ENCODE data around the gene UTF1. TPM values are rescaled to one million over a fixed set of nuclear protein-coding genes. Genes with fewer than 3 reads are reported as not detected.

UTF1 gene
- total and polyA plus RNA-seq, 2 of the 8 experiments (the other 6 are each of a cell fraction or from before 2014, with no cell fraction given): 0.47 to 21.8 TPM

GRCh38 chr10:133280391-133281059, 50.5 kb downstream of the UTF1 start:
- H3K36me3 ChIP-seq (ENCODE audit: control insufficient read depth in 2 of 4, insufficient read depth in 4 of 4, low read length in 3 of 4): peaks cover 7 to 39% (median 21%) of the 10 kb centered on the region in 4 experiments
- no peak overlapping the region for H2BK5ac ChIP-seq (ENCODE audit: low read depth, low read length)
- H2AK5ac ChIP-seq (ENCODE audit: low read depth, low read length): no peak overlapping the region
- H3K23me2 ChIP-seq (ENCODE audit: low read depth, low read length): peaks cover 5% of the 10 kb centered on the region; the same call in 1 of the 2 replicates
- H3K4me2 ChIP-seq (ENCODE audit: insufficient read depth in 1 of 2, low read depth in 2 of 2, low read length in 2 of 2): no peak overlapping the region
- H3K4me3 ChIP-seq (ENCODE audit: extremely low read depth in 1 of 4, insufficient read depth in 2 of 4, low read depth in 3 of 4, low read length in 4 of 4): no peak overlapping the region
- no peak overlapping the region for H4K8ac ChIP-seq (ENCODE audit: extremely low read depth, insufficient read depth, low read length)
- H2AFZ ChIP-seq (ENCODE audit: low read length): no peak overlapping the region
- H3K79me2 ChIP-seq (ENCODE audit: control insufficient read depth in 1 of 2, insufficient read depth in 2 of 2, low read length in 2 of 2): no peaks in the 10 kb centered on the region
- H3K4me1 ChIP-seq (replicated peaks in 1 of 4; ENCODE audit: control insufficient read depth in 3 of 4, insufficient read depth in 4 of 4, low read length in 3 of 4): peaks cover 0 to 13% (median 7%) of the 10 kb centered on the region in 4 experiments; a peak in 5 of 7 replicates
- FAIRE-seq (no peak), DNase-seq (ENCODE audit: low read depth in 1 of 2, low spot score in 2 of 2) (no peak)
- H3K27me3 ChIP-seq (replicated peaks in 1 of 4; ENCODE audit: control insufficient read depth in 3 of 4, extremely low read depth in 1 of 4, insufficient read depth in 3 of 4, low read length in 3 of 4): peaks cover 0 to 7% (median 4%) of the 10 kb centered on the region in 4 experiments; a peak in 5 of 7 replicates
- no peak overlapping the region for H3K18ac ChIP-seq (ENCODE audit: extremely low read depth, low read length)
- no peak overlapping the region for H3K14ac ChIP-seq (ENCODE audit: insufficient read length)
- no peak overlapping the region for H2BK12ac ChIP-seq (ENCODE audit: low read depth, low read length)
- H2BK20ac ChIP-seq (ENCODE audit: low read length): no peak overlapping the region
- no peak overlapping the region for H3K56ac ChIP-seq (replicated peaks; ENCODE audit: insufficient read length, low read depth, low read length)
- H2BK120ac ChIP-seq (replicated peaks; ENCODE audit: low read depth, low read length): no peak overlapping the region
- no peaks in the 10 kb centered on the region for H3K9me3 ChIP-seq (ENCODE audit: insufficient read depth in 2 of 2, low read depth in 1 of 2, low read length in 1 of 2)
- H4K5ac ChIP-seq (ENCODE audit: insufficient read length, low read depth, low read length): no peak overlapping the region
- H3K4ac ChIP-seq (replicated peaks; ENCODE audit: insufficient read length, low read depth, low read length): no peak overlapping the region
- no peaks in the 10 kb centered on the region for H3K79me1 ChIP-seq (ENCODE audit: low read depth, low read length)
- peaks cover 0 to 10% of the 10 kb centered on the region in 2 experiments for H4K20me1 ChIP-seq (replicated peaks in 1 of 2; ENCODE audit: control insufficient read depth in 1 of 2, insufficient read depth in 2 of 2, low read length in 2 of 2)
- no peak overlapping the region for H3K9ac ChIP-seq (replicated peaks in 1 of 4; ENCODE audit: extremely low read depth in 1 of 4, low read depth in 3 of 4, low read length in 3 of 4)
- ChIA-PET CTCF (ENCODE audit: partially characterized antibody) (interaction anchor here (0.7 to 2.7 kb wide), 4 partner anchors 19 to 801 kb away, joined by 3 to 12 read pairs (median 3); no protein-coding TSS in a partner anchor), POLR2A (ENCODE audit: partially characterized antibody) (no interaction called here)
- H3K23ac ChIP-seq (ENCODE audit: insufficient read length): no peak overlapping the region
- 97% methylated on average over 6 of the region's 10 CpGs; no CpG with 5 or more reads in 1 of the 2 experiments for WGBS, 2 experiments (ENCODE audit: extremely low coverage in 1 of 2, insufficient coverage in 1 of 2, insufficient read length in 1 of 2, insufficient replicate concordance in 2 of 2, low coverage in 1 of 2, low lambda C conversion rate in 2 of 2, missing lambda C conversion rate in 1 of 2)
- no peak overlapping the region for H3K27ac ChIP-seq (ENCODE audit: low read depth, low read length)
- H2BK15ac ChIP-seq (ENCODE audit: low read length): no peak overlapping the region
- no peak overlapping the region for H4K91ac ChIP-seq (replicated peaks; ENCODE audit: insufficient read length, low read length)
